ENCODE data around the gene CIC. TPM values are rescaled to one million over a fixed set of nuclear protein-coding genes. Genes with fewer than 3 reads are reported as not detected.
A peak's percentile ranks its signal among the peaks of the same experiment; 100 is the strongest.

CIC gene
- total RNA-seq, 1 experiment from 2014 or later = 54.0 TPM

DNA sequence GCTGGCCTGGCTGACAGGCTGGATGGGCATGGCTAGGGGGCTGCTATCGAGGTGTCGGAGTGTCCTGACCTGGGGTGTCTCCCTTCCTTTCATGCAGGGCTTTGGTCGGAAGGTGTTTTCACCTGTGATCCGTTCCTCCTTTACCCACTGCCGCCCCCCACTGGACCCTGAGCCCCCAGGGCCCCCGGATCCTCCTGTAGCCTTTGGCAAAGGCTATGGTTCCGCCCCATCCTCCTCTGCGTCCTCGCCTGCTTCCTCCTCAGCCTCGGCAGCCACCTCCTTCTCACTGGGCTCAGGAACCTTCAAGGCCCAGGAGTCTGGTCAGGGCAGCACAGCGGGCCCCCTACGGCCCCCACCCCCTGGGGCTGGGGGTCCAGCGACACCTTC is 21.1 kb downstream of the CIC start:
- Histone ChIP-seq H3K9me3 (ENCODE audit: control insufficient read depth, low read depth, low read length) (no peaks in the 10 kb centered on the region), H3K79me2 (ENCODE audit: insufficient read depth, low read length) (no peaks in the 10 kb centered on the region), H2BK5ac (ENCODE audit: insufficient read length, low read length) (no peak overlapping the region), H4K91ac (ENCODE audit: insufficient read length, low read depth, low read length) (no peak overlapping the region), H3K9ac (ENCODE audit: extremely low read depth, insufficient read length, low read length) (no peak overlapping the region), H2BK20ac (ENCODE audit: low read depth, low read length, poor library complexity, severe bottlenecking) (no peak overlapping the region), H4K8ac (replicated peaks; ENCODE audit: insufficient read length, low read depth, low read length) (no peak overlapping the region), H4K20me1 (ENCODE audit: control insufficient read depth, insufficient read depth, insufficient read length) (no peaks in the 10 kb centered on the region), H3K4ac (ENCODE audit: low read depth, low read length) (no peak overlapping the region), H2AFZ (ENCODE audit: low read length) (no peak overlapping the region), H3K14ac (ENCODE audit: insufficient read depth, low read length) (no peak overlapping the region; the same call in 1 of the 2 replicates), H3T11ph (ENCODE audit: low read length) (no peak overlapping the region), H3K79me1 (ENCODE audit: insufficient read depth, low read depth, low read length, poor library complexity, severe bottlenecking) (peaks cover 11% of the 10 kb centered on the region), H3K27ac (ENCODE audit: insufficient read length, low read depth, low read length) (no peak overlapping the region), H3K56ac (ENCODE audit: insufficient read length, low read depth, low read length) (no peak overlapping the region), H2AK5ac (ENCODE audit: insufficient read length, low read length) (no peak overlapping the region), H4K5ac (ENCODE audit: insufficient read length, low read depth, low read length) (no peak overlapping the region), H3K18ac (ENCODE audit: insufficient read length, low read depth, low read length) (no peak overlapping the region), H3K4me1 (ENCODE audit: insufficient read depth, low read length) (no peaks in the 10 kb centered on the region), H3K23ac (ENCODE audit: insufficient read length, low read depth, low read length) (no peak overlapping the region), H3K27me3 (ENCODE audit: insufficient read depth, low read length) (no peaks in the 10 kb centered on the region), H2BK120ac (ENCODE audit: low read depth, low read length, poor library complexity, severe bottlenecking) (no peak overlapping the region), H2BK15ac (ENCODE audit: low read depth, low read length) (no peak overlapping the region), H2BK12ac (ENCODE audit: insufficient read length, low read depth, low read length) (no peak overlapping the region), H3K4me2 (ENCODE audit: insufficient read depth, insufficient read length, low read length) (no peak overlapping the region), H3K23me2 (ENCODE audit: insufficient read length, low read depth, low read length, poor library complexity, severe bottlenecking) (peaks cover 1% of the 10 kb centered on the region)
- Mint-ChIP-seq H3K27ac (0 out of 7 replicates have a peak overlapping the region, but pooled peaks of 1 of the 3 experiments have one; percentile 10), H3K4me3 (no peak overlapping the region), H3K9me3 (no peaks in the 10 kb centered on the region), H3K27me3 (ENCODE audit: low read depth) (no peaks in the 10 kb centered on the region), H3K36me3 (ENCODE audit: insufficient read depth in 1 of 3, low read depth in 3 of 3) (peaks cover 19 to 69% (median 63%) of the 10 kb centered on the region in 3 experiments; a peak in 6 of 7 replicates), H3K4me1 (peaks cover 10 to 41% of the 10 kb centered on the region in 2 experiments)
- no CpG with 5 or more reads among the region's 13 CpGs for WGBS (ENCODE audit: extremely low coverage, insufficient read length, low lambda C conversion rate)
- TF ChIP-seq, protein P1, sequence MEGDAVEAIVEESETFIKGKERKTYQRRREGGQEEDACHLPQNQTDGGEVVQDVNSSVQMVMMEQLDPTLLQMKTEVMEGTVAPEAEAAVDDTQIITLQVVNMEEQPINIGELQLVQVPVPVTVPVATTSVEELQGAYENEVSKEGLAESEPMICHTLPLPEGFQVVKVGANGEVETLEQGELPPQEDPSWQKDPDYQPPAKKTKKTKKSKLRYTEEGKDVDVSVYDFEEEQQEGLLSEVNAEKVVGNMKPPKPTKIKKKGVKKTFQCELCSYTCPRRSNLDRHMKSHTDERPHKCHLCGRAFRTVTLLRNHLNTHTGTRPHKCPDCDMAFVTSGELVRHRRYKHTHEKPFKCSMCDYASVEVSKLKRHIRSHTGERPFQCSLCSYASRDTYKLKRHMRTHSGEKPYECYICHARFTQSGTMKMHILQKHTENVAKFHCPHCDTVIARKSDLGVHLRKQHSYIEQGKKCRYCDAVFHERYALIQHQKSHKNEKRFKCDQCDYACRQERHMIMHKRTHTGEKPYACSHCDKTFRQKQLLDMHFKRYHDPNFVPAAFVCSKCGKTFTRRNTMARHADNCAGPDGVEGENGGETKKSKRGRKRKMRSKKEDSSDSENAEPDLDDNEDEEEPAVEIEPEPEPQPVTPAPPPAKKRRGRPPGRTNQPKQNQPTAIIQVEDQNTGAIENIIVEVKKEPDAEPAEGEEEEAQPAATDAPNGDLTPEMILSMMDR (conservative IDR thresholded peaks at IDR 0.05) = no peak; the same call in 2 of the 3 replicates
- DNase-seq = no peak
